ENCODE results near the gene CENPC. TPM values are rescaled to one million over a fixed set of nuclear protein-coding genes. Genes with fewer than 3 reads are reported as not detected.
"Not testable (repeated sequence)": the region's sequence is repeated elsewhere in the genome, so short reads cannot be mapped to it uniquely, and the experiment has no call there.

CENPC gene
- total RNA-seq, 2 donors from 2014 or later: 26.4 to 33.2 TPM

DNA sequence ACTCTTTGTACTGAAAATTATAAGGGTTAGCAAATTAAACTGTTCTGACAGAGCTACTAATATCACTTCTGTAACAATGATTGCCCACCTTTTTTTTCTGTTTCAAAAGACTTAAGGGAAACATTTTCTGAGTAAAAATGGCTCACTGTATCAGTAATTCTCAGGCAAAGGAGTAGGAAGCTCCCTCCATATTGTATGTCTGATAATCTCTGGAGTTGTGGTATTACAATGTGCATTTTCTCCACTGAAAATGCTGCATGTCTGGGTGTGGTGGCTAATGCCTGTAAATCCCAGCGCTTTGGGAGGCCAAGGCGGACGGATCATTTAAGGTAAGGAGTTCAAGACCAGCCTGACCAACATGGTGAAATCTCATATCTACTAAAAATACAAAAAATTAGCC is 8.8 kb upstream of the CENPC start:
- WGBS: 88% methylated on average over 3 of the region's 3 CpGs
- Histone ChIP-seq H3K4me1 (replicated peaks) (no peaks in the 10 kb centered on the region), H3K4me3 (no peak overlapping the region), H3K9me3 (no peaks in the 10 kb centered on the region), H3K36me3 (no peaks in the 10 kb centered on the region), H3K27ac (no peak overlapping the region), H3K27me3 (replicated peaks; ENCODE audit: insufficient read depth) (no peaks in the 10 kb centered on the region)
- DNase-seq (ENCODE audit: low spot score): no peak
- TF ChIP-seq POLR2A (IDR thresholded peaks at IDR 0.05): no peak
- TF ChIP-seq POLR2AphosphoS5 (IDR thresholded peaks at IDR 0.05): no peak
- TF ChIP-seq, protein P1, sequence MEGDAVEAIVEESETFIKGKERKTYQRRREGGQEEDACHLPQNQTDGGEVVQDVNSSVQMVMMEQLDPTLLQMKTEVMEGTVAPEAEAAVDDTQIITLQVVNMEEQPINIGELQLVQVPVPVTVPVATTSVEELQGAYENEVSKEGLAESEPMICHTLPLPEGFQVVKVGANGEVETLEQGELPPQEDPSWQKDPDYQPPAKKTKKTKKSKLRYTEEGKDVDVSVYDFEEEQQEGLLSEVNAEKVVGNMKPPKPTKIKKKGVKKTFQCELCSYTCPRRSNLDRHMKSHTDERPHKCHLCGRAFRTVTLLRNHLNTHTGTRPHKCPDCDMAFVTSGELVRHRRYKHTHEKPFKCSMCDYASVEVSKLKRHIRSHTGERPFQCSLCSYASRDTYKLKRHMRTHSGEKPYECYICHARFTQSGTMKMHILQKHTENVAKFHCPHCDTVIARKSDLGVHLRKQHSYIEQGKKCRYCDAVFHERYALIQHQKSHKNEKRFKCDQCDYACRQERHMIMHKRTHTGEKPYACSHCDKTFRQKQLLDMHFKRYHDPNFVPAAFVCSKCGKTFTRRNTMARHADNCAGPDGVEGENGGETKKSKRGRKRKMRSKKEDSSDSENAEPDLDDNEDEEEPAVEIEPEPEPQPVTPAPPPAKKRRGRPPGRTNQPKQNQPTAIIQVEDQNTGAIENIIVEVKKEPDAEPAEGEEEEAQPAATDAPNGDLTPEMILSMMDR (IDR thresholded peaks at IDR 0.05): no peak
- intact Hi-C loops (cut with DNase I): no loop called here

DNA sequence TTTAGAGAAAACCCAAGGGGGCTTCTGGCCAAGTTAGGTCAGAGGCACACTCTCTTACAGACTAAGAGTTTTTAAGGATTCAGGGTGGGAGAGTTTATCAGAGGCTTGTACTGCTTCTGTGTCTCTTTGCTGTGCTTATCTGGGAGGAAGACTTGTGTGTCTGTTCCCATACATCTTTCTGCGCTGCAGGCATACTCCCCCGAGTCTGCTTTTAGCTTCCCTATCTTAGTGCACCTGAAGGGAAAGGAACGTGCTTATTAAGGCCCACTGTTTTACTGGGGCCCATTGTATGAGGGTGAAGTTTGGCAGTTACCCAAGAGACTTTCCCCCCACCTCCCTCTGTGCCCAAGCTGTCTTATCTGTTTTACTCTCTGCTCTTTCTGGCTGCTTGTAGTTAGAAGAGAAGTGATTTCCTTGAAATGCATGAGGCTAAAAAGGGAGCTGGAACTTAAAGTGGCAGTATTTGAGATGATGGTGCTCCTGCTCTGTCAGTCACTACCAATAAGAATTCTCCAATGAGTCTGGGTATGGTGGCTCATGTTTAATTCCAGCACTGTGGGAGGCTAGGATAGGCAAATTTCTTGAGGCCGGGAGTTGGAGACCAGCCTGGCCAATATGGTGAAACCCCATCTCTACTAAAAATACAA is 7.0 kb upstream of the CENPC start:
- not testable (repeated sequence) for H3K9me3 ChIP-seq; DNase-seq (ENCODE audit: low spot score)

DNA sequence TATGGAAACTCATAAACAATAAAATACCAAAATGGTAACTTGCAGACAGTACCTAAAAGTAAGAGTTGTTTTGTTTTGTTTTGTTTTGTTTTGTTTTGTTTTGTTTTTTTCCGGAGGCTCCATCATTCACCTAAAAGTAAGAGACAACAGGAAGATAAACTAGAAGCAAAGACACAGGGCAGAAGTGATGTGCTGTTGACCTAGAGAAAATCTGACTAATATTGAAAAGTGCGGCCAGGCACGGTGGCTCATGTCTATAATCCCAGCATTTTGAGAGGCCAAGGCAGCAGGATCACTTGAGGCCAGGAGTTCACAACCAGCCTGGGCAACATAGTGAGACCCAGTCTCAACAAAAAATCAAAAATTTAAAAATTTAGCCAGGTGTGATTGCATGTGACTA is 5.6 kb upstream of the CENPC start:
- H3K9me3 ChIP-seq: no peaks in the 10 kb centered on the region
- no peak overlapping the region for H3K27ac ChIP-seq
- DNase-seq (ENCODE audit: low spot score): no peak
- H3K36me3 ChIP-seq: no peaks in the 10 kb centered on the region
- TF ChIP-seq, protein P1 (IDR thresholded peaks at IDR 0.05): no peak
- no peak for TF ChIP-seq POLR2A (IDR thresholded peaks at IDR 0.05)
- TF ChIP-seq POLR2AphosphoS5 (IDR thresholded peaks at IDR 0.05): no peak
- 96% methylated on average over 3 of the region's 3 CpGs for WGBS
- intact Hi-C loops (cut with DNase I): no loop called here
- H3K4me3 ChIP-seq: no peak overlapping the region
- H3K27me3 ChIP-seq (replicated peaks; ENCODE audit: insufficient read depth): no peaks in the 10 kb centered on the region
- H3K4me1 ChIP-seq (replicated peaks): no peaks in the 10 kb centered on the region

More for the DNA sequence above, 7.0 kb upstream of the CENPC start:
- H3K36me3 ChIP-seq; H3K27me3 ChIP-seq (replicated peaks; ENCODE audit: insufficient read depth); H3K27ac ChIP-seq; intact Hi-C loops (cut with DNase I); H3K4me1 ChIP-seq (replicated peaks); H3K4me3 ChIP-seq: not testable (repeated sequence)
- WGBS: 64% methylated on average over 4 of the region's 4 CpGs

DNA sequence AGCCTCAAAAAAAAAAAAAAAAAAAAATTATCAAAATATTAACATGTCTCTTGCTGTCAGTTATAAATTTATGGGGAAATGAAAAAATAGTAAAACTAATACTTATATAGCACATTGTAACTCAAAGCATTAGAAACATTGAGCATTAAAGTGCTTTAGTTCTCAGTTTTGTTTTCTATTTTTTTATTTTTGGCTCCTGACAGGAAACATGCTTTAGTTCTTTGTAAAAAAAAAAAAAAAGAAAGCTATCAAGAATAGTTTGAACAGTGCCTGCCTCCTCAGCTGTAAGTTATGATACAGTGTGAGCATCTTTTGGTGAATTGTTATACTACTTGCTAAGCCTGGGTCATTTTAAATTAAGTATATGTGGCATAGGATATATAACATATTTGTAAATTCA is 5.1 kb upstream of the CENPC start:
- intact Hi-C loops (cut with DNase I): no loop called here
- no peak for TF ChIP-seq POLR2A (IDR thresholded peaks at IDR 0.05)
- TF ChIP-seq, protein P1 (IDR thresholded peaks at IDR 0.05): no peak
- TF ChIP-seq POLR2AphosphoS5 (IDR thresholded peaks at IDR 0.05): no peak
- no peaks in the 10 kb centered on the region for H3K27me3 ChIP-seq (replicated peaks; ENCODE audit: insufficient read depth)
- H3K36me3 ChIP-seq: no peaks in the 10 kb centered on the region
- no peak overlapping the region for H3K27ac ChIP-seq
- no peaks in the 10 kb centered on the region for H3K4me1 ChIP-seq (replicated peaks)
- H3K4me3 ChIP-seq: no peak overlapping the region
- H3K9me3 ChIP-seq: no peaks in the 10 kb centered on the region
- no peak for DNase-seq (ENCODE audit: low spot score)

DNA sequence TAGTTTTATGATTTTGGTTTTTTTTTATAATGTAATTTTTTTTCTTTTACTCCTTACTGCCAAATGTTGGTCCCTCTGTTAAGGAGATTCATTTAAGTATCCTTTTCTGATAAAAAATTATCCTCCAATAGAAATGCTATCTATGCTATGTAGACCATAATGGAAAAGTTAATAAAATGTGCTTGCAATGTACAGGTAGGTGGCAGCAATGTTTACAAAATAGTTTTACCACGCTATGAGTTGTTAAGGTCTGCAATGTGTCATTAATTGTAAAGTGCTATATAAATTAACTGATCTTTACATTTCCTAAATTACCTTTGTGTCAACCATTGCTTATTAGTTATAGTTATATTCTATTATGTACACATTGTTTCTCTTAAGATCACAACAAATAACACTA is 3.8 kb upstream of the CENPC start:
- H3K4me1 ChIP-seq (replicated peaks): no peaks in the 10 kb centered on the region
- no peaks in the 10 kb centered on the region for H3K36me3 ChIP-seq
- no peaks in the 10 kb centered on the region for H3K27me3 ChIP-seq (replicated peaks; ENCODE audit: insufficient read depth)
- DNase-seq (ENCODE audit: low spot score): no peak
- TF ChIP-seq POLR2A (IDR thresholded peaks at IDR 0.05) (no peak), POLR2AphosphoS5 (IDR thresholded peaks at IDR 0.05) (no peak)
- TF ChIP-seq, protein P1 (IDR thresholded peaks at IDR 0.05): peak in 3 of 4 experiments; percentile 36 to 37 (median 37)
- H3K9me3 ChIP-seq: no peaks in the 10 kb centered on the region
- H3K4me3 ChIP-seq: no peak overlapping the region
- intact Hi-C loops (cut with DNase I): loop anchor here (5.0 kb wide), 1 partner anchor 153 kb away; the partner anchor contains the start of gene UBA6
- no peak overlapping the region for H3K27ac ChIP-seq
- 15% methylated on average over 1 of the region's 1 CpG for WGBS
